SK-N-MC (cell line): Measurements from ENCODE around the gene TICRR.
"Not testable (repeated sequence)": the region's sequence is repeated elsewhere in the genome, so short reads cannot be mapped to it uniquely, and the experiment has no call there.

ENCODE experiments used
- DNase-seq: peaks from one replicate; pipeline ENCODE4 v3.0.0-alpha.2; 2011; ENCODE audit warnings: low read depth, low spot score
- H3K27ac ChIP-seq: fragments of 200-600 bp; sonication (generic); 2 replicates; pipeline ENCODE4 v1.5.1; 2016; ENCODE audit warnings: mixed run types
- H3K36me3 ChIP-seq: fragments of 200-600 bp; sonication (generic); 2 replicates; pipeline ENCODE4 v1.6.1; 2017; ENCODE audit warnings: antibody characterized with exemption, low read length, mixed read lengths; ENCODE audit not compliant: insufficient read depth
- H3K4me3 ChIP-seq: fragments of 200-600 bp; sonication (generic); 2 replicates; pipeline ENCODE4 v1.5.1; 2016
- H3K9ac ChIP-seq: fragments of 200-600 bp; sonication (generic); 2 replicates; pipeline ENCODE4 v1.8.0; 2017; ENCODE audit warnings: mixed run types, mixed read lengths; ENCODE audit not compliant: insufficient read length
- H3K9me3 ChIP-seq: fragments of 200-600 bp; sonication (generic); 2 replicates; pipeline ENCODE4 v1.6.1; 2017; ENCODE audit warnings: low read depth, mild to moderate bottlenecking, antibody characterized with exemption, low read length, moderate library complexity, mixed read lengths
- EZH2 ChIP-seq: fragments of 200-600 bp; sonication (generic); IDR thresholded peaks from one replicate; pipeline ENCODE4 v1.6.1; 2017; ENCODE audit warnings: antibody characterized with exemption
- FOXP2 ChIP-seq: optimal IDR thresholded peaks from 2 replicates; pipeline ENCODE3; 2011; ENCODE audit warnings: mild to moderate bottlenecking, moderate library complexity; ENCODE audit not compliant: insufficient read depth; ENCODE audit errors: extremely low read length, control extremely low read depth
- POLR2AphosphoS5 ChIP-seq: IDR thresholded peaks from 2 replicates; pipeline ENCODE4 v1.6.1; 2012; ENCODE audit warnings: mild to moderate bottlenecking, low read depth, low read length, borderline replicate concordance

TICRR gene

GRCh38 chr15:89542369-89542768, 32.9 kb upstream of the TICRR start:
- Histone ChIP-seq H3K4me3 (no peak overlapping the region), H3K36me3 (no peaks in the 10 kb centered on the region)
- TF ChIP-seq EZH2 (no peak), POLR2AphosphoS5 (no peak), FOXP2 (no peak)

GRCh38 chr15:89543389-89543788, 31.9 kb upstream of the TICRR start:
- Histone ChIP-seq H3K4me3 (no peak overlapping the region), H3K27ac (no peak overlapping the region), H3K36me3 (no peaks in the 10 kb centered on the region), H3K9ac (no peak overlapping the region), H3K9me3 (no peaks in the 10 kb centered on the region)
- no peak for DNase-seq
- TF ChIP-seq EZH2 (no peak), POLR2AphosphoS5 (no peak), FOXP2 (no peak)

More at GRCh38 chr15:89542369-89542768, 32.9 kb upstream of the TICRR start:
- H3K9me3 ChIP-seq = peaks cover 4% of the 10 kb centered on the region; the same call in 1 of the 2 replicates
- DNase-seq = no peak
- no peak overlapping the region for H3K9ac ChIP-seq
- H3K27ac ChIP-seq = no peak overlapping the region

- H3K9me3 ChIP-seq, H3K9ac ChIP-seq, DNase-seq, H3K36me3 ChIP-seq, H3K27ac ChIP-seq, H3K4me3 ChIP-seq: not testable (repeated sequence)
Measured at GRCh38 chr15:89549138-89549537, 26.1 kb upstream of the TICRR start.

GRCh38 chr15:89550427-89550826, 24.8 kb upstream of the TICRR start:
- DNase-seq = no peak
- H3K36me3 ChIP-seq = no peaks in the 10 kb centered on the region
- H3K4me3 ChIP-seq = no peak overlapping the region
- no peak overlapping the region for H3K27ac ChIP-seq
- TF ChIP-seq POLR2AphosphoS5 = no peak
- no peak for TF ChIP-seq FOXP2
- TF ChIP-seq EZH2 = no peak
- H3K9me3 ChIP-seq = no peaks in the 10 kb centered on the region
- H3K9ac ChIP-seq = no peak overlapping the region

GRCh38 chr15:89551550-89551949, 23.7 kb upstream of the TICRR start:
- Histone ChIP-seq H3K27ac (0 out of 2 replicates have a peak overlapping the region, but pooled peaks have one; percentile 2), H3K9ac (no peak overlapping the region), H3K9me3 (no peaks in the 10 kb centered on the region), H3K36me3 (no peaks in the 10 kb centered on the region), H3K4me3 (no peak overlapping the region)
- no peak for DNase-seq
- TF ChIP-seq FOXP2 (no peak), POLR2AphosphoS5 (no peak), EZH2 (no peak)

- Histone ChIP-seq H3K4me3 (no peak overlapping the region), H3K36me3 (no peaks in the 10 kb centered on the region), H3K9ac (no peak overlapping the region), H3K9me3 (no peaks in the 10 kb centered on the region), H3K27ac (no peak overlapping the region)
- no peak for DNase-seq
- TF ChIP-seq POLR2AphosphoS5 = no peak
- TF ChIP-seq FOXP2 = no peak
- TF ChIP-seq EZH2 = no peak
Measured at GRCh38 chr15:89553632-89554031, 21.6 kb upstream of the TICRR start.

GRCh38 chr15:89554247-89554646, 21.0 kb upstream of the TICRR start:
- H3K9me3 ChIP-seq = no peaks in the 10 kb centered on the region
- no peak overlapping the region for H3K4me3 ChIP-seq
- H3K27ac ChIP-seq = no peak overlapping the region
- no peak for DNase-seq
- no peak overlapping the region for H3K9ac ChIP-seq
- no peaks in the 10 kb centered on the region for H3K36me3 ChIP-seq
- TF ChIP-seq POLR2AphosphoS5 = no peak
- TF ChIP-seq EZH2 = no peak
- no peak for TF ChIP-seq FOXP2

- Histone ChIP-seq H3K27ac (no peak overlapping the region), H3K9me3 (no peaks in the 10 kb centered on the region), H3K9ac (no peak overlapping the region), H3K4me3 (no peak overlapping the region), H3K36me3 (no peaks in the 10 kb centered on the region)
- no peak for TF ChIP-seq FOXP2
- no peak for TF ChIP-seq POLR2AphosphoS5
- no peak for TF ChIP-seq EZH2
- no peak for DNase-seq
Measured at GRCh38 chr15:89555768-89556167, 19.5 kb upstream of the TICRR start.

GRCh38 chr15:89556413-89557262, 18.6 kb upstream of the TICRR start:
- no peak overlapping the region for H3K4me3 ChIP-seq
- H3K36me3 ChIP-seq = no peaks in the 10 kb centered on the region
- H3K9me3 ChIP-seq = no peaks in the 10 kb centered on the region
- DNase-seq = peak; percentile 94
- TF ChIP-seq FOXP2 = no peak
- no peak for TF ChIP-seq EZH2
- TF ChIP-seq POLR2AphosphoS5 = no peak
- no peak overlapping the region for H3K9ac ChIP-seq
- peak overlapping the region; percentile 89 for H3K27ac ChIP-seq
